ELR (cell line): Measurements from ENCODE around the gene TPO.

Source experiments
- DNase-seq: peaks from one replicate; pipeline ENCODE4 v3.0.0-alpha.2; 2015; ENCODE audit warnings: low read depth

The TPO gene

DNA sequence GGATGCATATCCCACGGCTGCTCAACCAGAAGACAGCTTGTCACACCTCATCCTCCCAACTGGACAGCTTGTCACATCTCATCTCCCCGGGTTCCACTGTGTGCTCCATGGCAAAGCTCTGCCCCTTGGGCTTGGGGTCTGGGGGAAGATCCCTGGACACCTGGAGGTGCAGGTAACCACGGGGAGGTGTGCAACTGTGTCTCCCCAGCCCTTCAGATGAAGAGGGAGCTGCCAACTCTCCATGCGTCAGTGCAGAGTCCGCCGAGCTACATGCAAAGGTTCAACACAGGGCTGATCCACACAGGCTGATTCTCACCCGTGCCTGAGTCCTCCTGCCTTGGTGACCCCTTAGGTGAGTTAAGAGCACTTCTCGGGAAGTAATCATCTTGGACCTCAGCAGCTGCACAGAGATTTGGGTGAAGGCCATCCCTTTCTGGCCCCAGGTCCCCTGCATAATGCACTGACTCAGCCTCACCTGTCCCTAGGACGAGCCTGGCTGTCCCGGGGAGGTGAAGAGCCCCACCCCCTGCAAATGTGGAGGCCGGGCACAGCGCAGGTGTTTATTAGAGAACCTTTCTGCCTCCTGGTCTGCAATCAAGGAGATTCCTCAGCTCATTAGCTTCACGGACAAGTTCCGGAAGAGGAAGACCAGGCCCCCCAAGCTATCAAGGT, 173.1 kb downstream of the TPO start:
- no peak for DNase-seq

GRCh38 chr2:1586923-1587840, 173.9 kb downstream of the TPO start:
- DNase-seq, result no peak

- DNase-seq, result no peak
These were observed 175.1 kb downstream of the TPO start for GRCh38 chr2:1588051-1588977.

- peak; percentile 65 for DNase-seq
These were observed 175.8 kb downstream of the TPO start for GRCh38 chr2:1588978-1589621.

DNA sequence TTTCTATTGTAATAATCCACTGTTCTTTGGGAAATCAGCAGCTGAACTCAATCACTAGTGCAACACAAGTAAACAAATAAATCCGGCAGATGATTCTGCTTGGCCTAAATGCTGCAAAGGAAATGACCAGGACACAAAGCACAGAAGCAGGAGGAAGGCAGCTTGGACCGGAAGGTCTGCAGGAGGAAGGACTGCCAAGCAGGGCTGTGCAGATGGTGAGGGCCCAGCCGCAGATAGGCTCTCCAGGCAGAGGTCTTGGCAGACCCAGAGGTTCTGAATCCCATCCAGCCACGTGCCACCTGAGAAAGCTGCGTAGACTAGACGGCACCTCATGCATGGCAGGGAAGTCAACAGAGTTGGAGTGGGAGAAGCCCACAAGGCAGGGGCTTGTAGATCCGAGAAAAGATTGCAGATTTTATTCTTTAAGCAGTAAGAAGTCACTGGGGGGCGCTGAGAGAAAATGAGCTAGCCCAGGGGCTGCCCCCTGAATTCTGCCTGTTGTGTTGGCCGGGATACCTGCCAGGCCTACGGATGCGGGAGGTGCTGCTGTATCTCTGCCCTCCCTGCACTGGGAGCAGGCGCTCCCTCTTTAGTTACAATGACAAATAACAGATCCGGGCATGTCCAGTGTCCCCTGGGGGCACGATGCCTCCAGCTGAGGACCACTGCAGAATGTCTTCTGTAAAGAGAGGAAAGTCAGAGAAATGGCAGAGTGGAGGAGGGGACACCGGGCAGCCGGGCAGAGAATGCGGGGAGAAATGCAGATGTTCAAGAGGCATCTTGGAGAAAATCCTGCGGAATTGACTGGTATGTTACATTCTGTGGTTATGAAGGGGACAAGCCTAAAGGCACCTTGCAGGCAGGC, 177.6 kb downstream of the TPO start:
- DNase-seq, result no peak

DNA sequence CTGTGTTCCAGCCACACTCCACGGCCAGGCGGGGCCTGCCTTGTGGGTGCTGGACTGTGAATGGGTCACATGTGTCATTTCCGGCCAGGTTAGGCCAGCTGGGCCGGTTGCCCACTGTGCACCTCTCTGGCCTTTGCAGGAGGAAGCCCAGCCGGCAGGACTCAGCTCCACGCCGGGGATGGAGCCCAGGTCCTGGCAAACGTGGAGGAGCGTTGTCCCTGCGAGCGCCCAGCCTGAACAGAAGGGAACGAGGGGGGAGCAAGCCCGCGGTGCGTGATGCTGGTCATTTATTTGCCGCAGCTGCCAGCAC, 178.2 kb downstream of the TPO start:
- no peak for DNase-seq
